Right renal pelvis (tissue), 4 donors: Measurements from ENCODE around the gene TTLL6. TPM values are rescaled to one million over a fixed set of nuclear protein-coding genes. Genes with fewer than 3 reads are reported as not detected.

Experiments
- polyA plus RNA-seq, 4 donors: library from polyadenylated mRNA; unstranded; fragments of 120-200 nt; gene quantifications; one replicate each; pipeline ENCODE4 v1.2.1, GENCODE V29; 2013; ENCODE audit not compliant: insufficient read length in 4 of 4

The TTLL6 gene
- polyA plus RNA-seq, 4 donors, result 0.35 to 0.50 (median 0.43) TPM

Other genes with a start within 250 kb of the TTLL6 start
- 10 to 100 TPM in 3 of 4 donors, 1 to 10 TPM in 1; 9.3 to 12.7 (median 10.8) TPM for gene HOXB4, start 238.9 kb downstream of the TTLL6 start, polyA plus RNA-seq
- gene HOXB3, start 227.0 kb downstream of the TTLL6 start, polyA plus RNA-seq, result 100 to 1,000 TPM; 145 to 170 (median 155) TPM
- gene HOXB5, start 223.4 kb downstream of the TTLL6 start, polyA plus RNA-seq, result 10 to 100 TPM; 28.8 to 38.4 (median 33.5) TPM
- gene HOXB6, start 212.2 kb downstream of the TTLL6 start, polyA plus RNA-seq, result 100 to 1,000 TPM in 1 of 4 donors, 10 to 100 TPM in 3; 81.5 to 108 (median 90.6) TPM
- 10 to 100 TPM; 37.4 to 44.0 (median 40.5) TPM for gene HOXB7, start 206.2 kb downstream of the TTLL6 start, polyA plus RNA-seq
- 10 to 100 TPM; 47.3 to 55.5 (median 48.6) TPM for gene HOXB8, start 201.9 kb downstream of the TTLL6 start, polyA plus RNA-seq
- gene HOXB9, start 190.9 kb downstream of the TTLL6 start, polyA plus RNA-seq, result 10 to 100 TPM; 51.6 to 75.3 (median 66.7) TPM
- gene PRAC1, start 94.7 kb downstream of the TTLL6 start, polyA plus RNA-seq, result not detected
- gene PRAC2, start 94.0 kb downstream of the TTLL6 start, polyA plus RNA-seq, result not detected
- not detected for gene HOXB13, start 88.5 kb downstream of the TTLL6 start, polyA plus RNA-seq
- gene CALCOCO2, start 13.8 kb upstream of the TTLL6 start, polyA plus RNA-seq, result 10 to 100 TPM; 70.1 to 87.4 (median 83.2) TPM
- 100 to 1,000 TPM; 153 to 164 (median 160) TPM for gene ATP5MC1, start 75.6 kb upstream of the TTLL6 start, polyA plus RNA-seq
- 100 to 1,000 TPM in 2 of 4 donors, 10 to 100 TPM in 2; 91.6 to 105 (median 99.6) TPM for gene UBE2Z, start 91.2 kb upstream of the TTLL6 start, polyA plus RNA-seq
- gene SNF8, start 127.6 kb upstream of the TTLL6 start, polyA plus RNA-seq, result 100 to 1,000 TPM in 3 of 4 donors, 10 to 100 TPM in 1; 87.9 to 107 (median 102) TPM
- not detected for gene GIP, start 151.4 kb upstream of the TTLL6 start, polyA plus RNA-seq
- 10 to 100 TPM; 15.1 to 22.2 (median 19.8) TPM for gene IGF2BP1, start 180.2 kb upstream of the TTLL6 start, polyA plus RNA-seq